K562 (cell line): ENCODE measurements around the gene MDM4. TPM values are rescaled to one million over a fixed set of nuclear protein-coding genes. Genes with fewer than 3 reads are reported as not detected.

Experiments used
- polyA plus RNA-seq, 8 experiments: library from polyadenylated mRNA; depleted of rRNA in 4 of 8; stranded (reverse) in 5 of 8; unstranded in 3 of 8; fragments of >200 nt; fragmentation: Nextera tagmentation in 2 of 8; fragmentation: Illumina TruSeq in 1 of 8; extraction: Ambion mirVana in 2 of 8; extraction: Trizol in 1 of 8; gene quantifications; 2 replicates each; pipeline versions ENCODE4 v1.2.1 to v1.2.3, GENCODE V29; 2011 to 2014; ENCODE audit warnings: inconsistent platforms in 1 of 8, missing spikeins in 1 of 8
- small RNA-seq: library from RNA; depleted of rRNA; stranded (forward); fragments of <200 nt; gene quantifications from one replicate; pipeline ENCODE3, GENCODE V24; 2014
- total RNA-seq, 7 experiments: library from RNA; depleted of rRNA in 6 of 7; stranded (reverse); fragments of >200 nt in 6 of 7; fragmentation: Illumina TruSeq in 2 of 7; extraction: Trizol in 2 of 7; gene quantifications; 2 replicates each; pipeline versions ENCODE4 v1.2.1 to v1.2.3, GENCODE V29; 2011 to 2021; ENCODE audit warnings: low replicate concordance in 1 of 7

MDM4 gene
- total and polyA plus RNA-seq, 9 of the 15 experiments (the other 6 are each of a cell fraction or from before 2014, with no cell fraction given): 3.3 to 61.7 (median 21.2) TPM

Small RNA genes lying within 50 kb of the gene (small RNA-seq; reads per million reads assigned to genes)
- 323 reads per million, percentile 99 among the genes with 10 or more reads in this experiment for gene RNA5SP74

Other genes starting within 250 kb of the MDM4 start
- gene PLEKHA6, start 156.5 kb upstream of the MDM4 start, total RNA-seq (2014; rRNA removed): not detected in 2 replicates
- gene PLEKHA6, start 156.5 kb upstream of the MDM4 start, total RNA-seq (2014; rRNA removed; fragmentation: Illumina TruSeq; extraction: Trizol): not detected in 2 replicates
- gene PLEKHA6, start 156.5 kb upstream of the MDM4 start, total RNA-seq (2015; rRNA removed; fragmentation: Illumina TruSeq; extraction: Trizol): 0.04 and 0.34 TPM in 2 replicates
- 0.29 and 0.33 TPM in 2 replicates for gene PLEKHA6, start 156.5 kb upstream of the MDM4 start, total RNA-seq (2021)
- gene PLEKHA6, start 156.5 kb upstream of the MDM4 start, polyA plus RNA-seq (2011; rRNA removed): 0.01 TPM in 2 replicates
- gene PLEKHA6, start 156.5 kb upstream of the MDM4 start, polyA plus RNA-seq (2014; fragmentation: Illumina TruSeq; extraction: Trizol): not detected in 2 replicates
- gene PLEKHA6, start 156.5 kb upstream of the MDM4 start, polyA plus RNA-seq (2014; fragmentation: Nextera tagmentation; extraction: Ambion mirVana): under 1 TPM in 1 of 2 experiments, not detected in 1; under 0.01 TPM
- 0.01 TPM in 1 of 2 replicates, not detected in the other for gene PLEKHA6, start 156.5 kb upstream of the MDM4 start, polyA plus RNA-seq (2014; rRNA removed)
- 30.8 and 32.3 TPM in 2 replicates for gene PPP1R15B, start 104.6 kb upstream of the MDM4 start, total RNA-seq (2014; rRNA removed)
- 42.2 and 45.5 TPM in 2 replicates for gene PPP1R15B, start 104.6 kb upstream of the MDM4 start, total RNA-seq (2014; rRNA removed; fragmentation: Illumina TruSeq; extraction: Trizol)
- 30.6 and 32.4 TPM in 2 replicates for gene PPP1R15B, start 104.6 kb upstream of the MDM4 start, total RNA-seq (2015; rRNA removed; fragmentation: Illumina TruSeq; extraction: Trizol)
- 46.5 and 48.1 TPM in 2 replicates for gene PPP1R15B, start 104.6 kb upstream of the MDM4 start, total RNA-seq (2021)
- 24.6 and 27.0 TPM in 2 replicates for gene PPP1R15B, start 104.6 kb upstream of the MDM4 start, polyA plus RNA-seq (2011; rRNA removed)
- gene PPP1R15B, start 104.6 kb upstream of the MDM4 start, polyA plus RNA-seq (2014; fragmentation: Illumina TruSeq; extraction: Trizol): 34.2 and 36.5 TPM in 2 replicates
- gene PPP1R15B, start 104.6 kb upstream of the MDM4 start, polyA plus RNA-seq (2014; fragmentation: Nextera tagmentation; extraction: Ambion mirVana): 10 to 100 TPM; 17.0 to 24.7 TPM
- 26.9 and 27.2 TPM in 2 replicates for gene PPP1R15B, start 104.6 kb upstream of the MDM4 start, polyA plus RNA-seq (2014; rRNA removed)
- gene PIK3C2B, start 21.6 kb upstream of the MDM4 start, total RNA-seq (2014; rRNA removed): 0.95 and 1.6 TPM in 2 replicates
- gene PIK3C2B, start 21.6 kb upstream of the MDM4 start, total RNA-seq (2014; rRNA removed; fragmentation: Illumina TruSeq; extraction: Trizol): 0.61 and 0.62 TPM in 2 replicates
- gene PIK3C2B, start 21.6 kb upstream of the MDM4 start, total RNA-seq (2015; rRNA removed; fragmentation: Illumina TruSeq; extraction: Trizol): 0.34 and 0.72 TPM in 2 replicates
- 1.8 and 2.9 TPM in 2 replicates for gene PIK3C2B, start 21.6 kb upstream of the MDM4 start, total RNA-seq (2021)
- gene PIK3C2B, start 21.6 kb upstream of the MDM4 start, polyA plus RNA-seq (2011; rRNA removed): 1.1 and 4.0 TPM in 2 replicates
- 0.55 and 0.82 TPM in 2 replicates for gene PIK3C2B, start 21.6 kb upstream of the MDM4 start, polyA plus RNA-seq (2014; fragmentation: Illumina TruSeq; extraction: Trizol)
- under 1 TPM; 0.10 to 0.27 TPM for gene PIK3C2B, start 21.6 kb upstream of the MDM4 start, polyA plus RNA-seq (2014; fragmentation: Nextera tagmentation; extraction: Ambion mirVana)
- 0.27 and 0.65 TPM in 2 replicates for gene PIK3C2B, start 21.6 kb upstream of the MDM4 start, polyA plus RNA-seq (2014; rRNA removed)
- 0.05 TPM in 1 of 2 replicates, not detected in the other for gene LRRN2, start 169.3 kb downstream of the MDM4 start, total RNA-seq (2014; rRNA removed)
- not detected in 2 replicates for gene LRRN2, start 169.3 kb downstream of the MDM4 start, total RNA-seq (2014; rRNA removed; fragmentation: Illumina TruSeq; extraction: Trizol)
- gene LRRN2, start 169.3 kb downstream of the MDM4 start, total RNA-seq (2015; rRNA removed; fragmentation: Illumina TruSeq; extraction: Trizol): not detected in 2 replicates
- not detected in 2 replicates for gene LRRN2, start 169.3 kb downstream of the MDM4 start, total RNA-seq (2021)
- not detected in 2 replicates for gene LRRN2, start 169.3 kb downstream of the MDM4 start, polyA plus RNA-seq (2011; rRNA removed)
- gene LRRN2, start 169.3 kb downstream of the MDM4 start, polyA plus RNA-seq (2014; fragmentation: Illumina TruSeq; extraction: Trizol): 0.06 TPM in 1 of 2 replicates, not detected in the other
- not detected for gene LRRN2, start 169.3 kb downstream of the MDM4 start, polyA plus RNA-seq (2014; fragmentation: Nextera tagmentation; extraction: Ambion mirVana)
- gene LRRN2, start 169.3 kb downstream of the MDM4 start, polyA plus RNA-seq (2014; rRNA removed): not detected in 2 replicates